K562 (cell line): ENCODE data around the gene SLC37A3. TPM values are rescaled to one million over a fixed set of nuclear protein-coding genes. Genes with fewer than 3 reads are reported as not detected.

Experiments
- PBX2 ChIP-seq, 2 experiments: IDR thresholded peaks in 1 of 2; conservative IDR thresholded peaks in 1 of 2; 2 replicates each; pipeline ENCODE4 v1.6.1; 2016; ENCODE audit warnings: low read depth in 2 of 2, mild to moderate bottlenecking in 1 of 2, missing compliant biosample characterization in 1 of 2, missing genetic modification characterization in 1 of 2, moderate library complexity in 1 of 2
- PKNOX1 ChIP-seq: fragments of 450-650 bp; IDR thresholded peaks from 2 replicates; pipeline ENCODE4 v1.6.1; 2016
- ZMIZ1 ChIP-seq, 2 experiments: fragments of 150-350 bp in 1 of 2; IDR thresholded peaks; 2 replicates each; pipeline ENCODE4 v1.6.1; 2012 to 2016; ENCODE audit warnings: low read depth in 2 of 2, low read length in 2 of 2, mild to moderate bottlenecking in 1 of 2, moderate library complexity in 1 of 2
- ZNF318 ChIP-seq, 2 experiments: fragments of 450-650 bp; IDR thresholded peaks; 2 replicates each; pipeline ENCODE4 v1.6.1; 2016; ENCODE audit warnings: mild to moderate bottlenecking in 2 of 2, borderline replicate concordance in 1 of 2, low read depth in 1 of 2, moderate library complexity in 1 of 2
- ZNF436 ChIP-seq: fragments of 250-450, 450-650 bp; sonication (Bioruptor Pico); formaldehyde crosslinking; IDR thresholded peaks from 2 replicates; pipeline ENCODE4 v1.7.0; 2020; ENCODE audit warnings: mild to moderate bottlenecking
- ZSCAN29 ChIP-seq: fragments of 450-650 bp; IDR thresholded peaks from 2 replicates; pipeline ENCODE4 v1.6.1; 2017
- polyA plus RNA-seq, 8 experiments: library from polyadenylated mRNA; depleted of rRNA in 4 of 8; stranded (reverse) in 5 of 8; unstranded in 3 of 8; fragments of >200 nt; fragmentation: Nextera tagmentation in 2 of 8; fragmentation: Illumina TruSeq in 1 of 8; extraction: Ambion mirVana in 2 of 8; extraction: Trizol in 1 of 8; gene quantifications; 2 replicates each; pipeline versions ENCODE4 v1.2.1 to v1.2.3, GENCODE V29; 2011 to 2014; ENCODE audit warnings: inconsistent platforms in 1 of 8, missing spikeins in 1 of 8
- total RNA-seq, 7 experiments: library from RNA; depleted of rRNA in 6 of 7; stranded (reverse); fragments of >200 nt in 6 of 7; fragmentation: Illumina TruSeq in 2 of 7; extraction: Trizol in 2 of 7; gene quantifications; 2 replicates each; pipeline versions ENCODE4 v1.2.1 to v1.2.3, GENCODE V29; 2011 to 2021; ENCODE audit warnings: low replicate concordance in 1 of 7

The SLC37A3 gene
- total and polyA plus RNA-seq, 9 of the 15 experiments (the other 6 are each of a cell fraction or from before 2014, with no cell fraction given): 11.7 to 59.1 (median 26.8) TPM

GRCh38 chr7:140384894-140385545, 13.3 kb downstream of the SLC37A3 start (continued):
- no peak for TF ChIP-seq ZNF318 (IDR thresholded peaks at IDR 0.05; ENCODE audit: borderline replicate concordance in 1 of 2, low read depth in 1 of 2)
- 0 out of 2 replicates have a peak, but pooled peaks have one; percentile 5 for TF ChIP-seq PKNOX1
- TF ChIP-seq ZNF436: no peak
- TF ChIP-seq ZMIZ1 (IDR thresholded peaks at IDR 0.05; ENCODE audit: low read depth in 2 of 2, low read length in 2 of 2): no peak
- no peak for TF ChIP-seq ZSCAN29
- TF ChIP-seq PBX2 (CRISPR knock-in tag; IDR thresholded peaks at IDR 0.05; ENCODE audit: low read depth): no peak
- TF ChIP-seq PBX2 (tag; conservative IDR thresholded peaks at IDR 0.05; ENCODE audit: low read depth): 0 out of 2 replicates have a peak, but pooled peaks have one; percentile 22
